Inflammatory macrophage (primary cell): ENCODE data around the gene IST1.
"Not testable (repeated sequence)": the region's sequence is repeated elsewhere in the genome, so short reads cannot be mapped to it uniquely, and the experiment has no call there.

Source experiments
- DNase-seq, 2 donors: peaks; one replicate each; pipeline ENCODE4 v3.0.0-alpha.2; 2020 to 2022
- total RNA-seq, 18 experiments: gene quantifications; one replicate each; lab custom pipeline; 2026; ENCODE audit warnings: mixed read lengths in 6 of 18, inconsistent platforms in 2 of 18; lab: John Stamatoyannopoulos, UW

IST1 gene
- total RNA-seq: 146 to 189 (median 159) reads per million in 18 experiments

DNA sequence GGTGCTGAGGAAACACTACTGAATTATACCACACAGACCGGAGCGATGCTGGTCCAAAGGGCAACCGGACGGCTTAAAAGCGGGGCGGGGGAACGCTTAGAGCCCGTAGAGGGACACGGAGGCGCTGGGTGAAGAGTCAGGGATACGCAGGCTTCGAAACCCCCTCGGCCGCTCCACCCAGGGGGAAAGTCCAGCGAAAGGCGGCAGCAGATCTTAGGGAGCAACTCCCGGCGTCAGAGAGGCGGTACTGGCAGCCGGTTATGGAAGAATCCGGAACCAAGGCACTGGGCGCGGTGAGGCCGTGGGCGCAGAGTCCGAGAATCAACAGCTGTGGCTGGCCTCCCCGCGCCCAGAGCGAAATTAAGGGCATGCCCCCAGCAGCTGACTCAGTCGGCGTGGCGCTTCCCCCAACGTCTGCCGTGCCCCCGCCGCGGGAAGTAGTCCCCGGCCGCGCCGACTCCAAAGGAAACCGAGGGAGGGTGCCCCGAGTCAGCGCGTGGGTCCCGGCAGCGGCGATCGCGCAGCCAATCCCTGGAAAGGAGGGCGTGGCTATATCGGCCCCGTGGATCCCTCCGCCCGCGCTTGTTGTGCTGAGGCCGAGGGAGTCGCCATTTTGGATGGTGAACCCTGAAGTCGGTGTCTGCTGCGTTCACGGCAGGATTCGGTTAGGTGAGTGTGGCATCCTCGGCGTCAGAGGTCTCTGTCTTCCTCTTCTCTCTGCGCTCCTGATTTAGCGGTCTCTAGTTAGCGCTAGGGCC, at the start of gene IST1:
Gene IST1 (plus strand): TSS at position 611 of the 758 bp plus-strand sequence. CDS start 20,110 bp downstream, outside the sequence.
- peak; percentile 99 to 100 for DNase-seq

DNA sequence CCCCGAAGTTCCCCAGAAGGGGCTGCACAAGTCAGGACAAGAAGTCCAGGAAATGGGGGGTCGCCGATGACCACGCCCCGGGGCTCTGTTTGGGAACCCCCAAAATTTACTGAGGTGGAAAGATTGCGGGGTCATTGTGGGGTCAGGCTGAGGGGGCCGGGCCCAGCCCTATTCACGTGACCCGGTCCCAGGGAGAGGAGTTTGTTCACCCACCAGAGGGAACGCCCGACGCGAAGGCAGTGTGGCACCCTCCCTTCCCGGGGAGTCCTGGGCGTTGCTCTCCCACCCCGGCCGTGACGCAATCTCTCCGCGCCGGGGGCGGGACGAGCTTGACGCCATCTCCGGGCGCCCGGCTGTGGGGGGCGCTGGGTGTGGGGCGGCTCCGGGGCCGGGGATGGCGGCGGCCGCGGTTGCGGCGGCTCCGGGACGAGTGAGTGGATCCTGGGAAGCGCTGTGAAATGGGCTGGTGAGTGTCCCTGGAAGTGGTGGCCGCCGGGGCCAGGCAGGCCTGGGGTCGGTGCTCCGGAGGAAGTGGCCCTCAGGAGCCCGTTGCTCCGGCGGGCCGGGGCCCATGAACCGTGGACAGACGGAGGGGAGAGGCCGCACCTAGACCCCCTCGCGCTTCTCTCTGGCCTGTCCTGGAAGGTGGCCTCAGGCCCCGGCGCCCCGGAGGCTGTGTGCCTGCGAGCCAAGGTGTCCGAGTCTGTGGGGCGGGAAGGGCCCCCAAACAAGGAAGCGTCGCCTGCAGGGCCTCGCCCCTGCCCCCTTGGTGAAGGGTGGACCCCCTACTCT, 49.5 kb upstream of the IST1 start, which contains the start of gene ATXN1L:
Gene ATXN1L (plus strand): TSS at position 338 of the 792 bp plus-strand sequence. CDS start 3,765 bp downstream, outside the sequence.
- DNase-seq: peak; percentile 95 to 96

DNA sequence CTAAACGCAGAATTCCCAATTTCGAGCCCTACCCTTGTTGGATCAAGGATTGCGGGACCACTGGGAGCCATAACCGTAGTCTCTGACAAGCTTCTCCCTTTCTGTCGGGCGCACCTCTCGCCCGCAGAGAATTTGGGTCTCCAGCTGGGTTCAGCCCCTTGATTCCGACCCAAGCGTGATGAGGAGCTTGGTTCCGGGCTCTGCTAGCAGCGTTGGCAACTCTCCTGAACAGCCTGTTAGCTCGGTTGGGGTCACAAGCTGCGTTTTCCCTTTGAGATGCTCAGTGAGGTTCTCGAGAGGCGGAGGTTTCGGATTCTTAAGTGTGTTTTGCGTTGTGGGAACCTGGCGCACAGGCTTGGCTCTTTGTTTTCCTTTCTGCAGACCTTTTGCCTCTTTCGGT, 48.9 kb upstream of the IST1 start:
- no peak for DNase-seq

DNA sequence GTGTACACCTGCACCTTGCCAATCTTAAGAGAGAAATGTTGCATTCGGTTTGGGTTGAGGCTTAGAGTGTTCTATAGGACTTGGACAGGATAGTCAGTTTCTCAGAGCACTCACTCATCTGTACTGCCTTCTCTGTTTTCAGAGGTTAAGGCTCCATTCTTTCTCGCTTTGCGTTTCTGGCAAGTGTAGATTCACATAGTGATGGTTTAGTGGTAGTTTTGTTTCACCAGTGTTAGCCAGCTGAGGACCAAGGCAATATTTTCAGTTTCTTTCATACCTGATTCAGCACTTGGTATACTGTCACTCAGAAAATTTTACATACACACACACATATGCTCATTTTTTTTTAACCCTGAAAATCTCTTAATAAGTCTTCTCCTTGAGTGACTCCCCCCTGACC, 48.2 kb upstream of the IST1 start:
- DNase-seq: no peak

DNA sequence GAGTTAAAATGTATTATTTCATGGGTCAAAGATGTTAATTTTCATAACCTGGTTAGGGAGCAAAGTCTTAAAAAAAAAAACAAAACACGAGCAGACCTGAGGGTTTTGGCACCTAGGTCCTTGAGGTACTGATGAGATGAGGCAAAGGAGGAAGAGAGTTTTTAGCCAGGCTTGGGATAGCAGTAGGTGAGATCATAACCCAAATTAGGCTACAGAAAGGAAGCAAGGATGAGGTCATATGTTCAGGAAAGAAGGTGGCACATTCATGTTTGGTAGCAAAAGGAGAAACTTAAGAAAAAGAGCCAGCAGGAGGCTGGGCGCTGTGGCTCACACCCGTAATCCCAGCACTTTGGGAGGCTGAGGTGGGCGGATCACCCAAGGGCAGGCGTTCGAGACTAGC, 46.7 kb upstream of the IST1 start:
- DNase-seq: no peak

DNA sequence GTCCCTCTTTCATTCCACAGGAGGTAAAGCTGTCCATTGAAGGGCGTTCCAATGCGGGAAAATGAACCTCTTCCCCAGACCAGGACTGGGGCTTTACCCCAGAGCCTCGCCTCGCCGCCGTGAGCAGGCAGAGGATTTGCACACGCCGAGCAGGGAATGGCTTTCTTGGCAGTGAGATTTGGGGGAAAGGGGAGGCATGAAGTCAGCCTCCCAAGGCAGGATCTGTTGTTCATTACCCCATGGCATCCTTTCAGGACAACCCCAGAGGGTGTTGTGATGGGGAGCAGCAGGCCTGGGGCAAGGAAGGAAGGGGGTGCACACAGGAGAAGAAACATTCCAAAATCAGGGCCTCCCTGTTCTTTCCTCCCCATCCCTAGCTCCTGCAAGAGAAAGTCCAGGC, 43.6 kb upstream of the IST1 start:
- no peak for DNase-seq

DNA sequence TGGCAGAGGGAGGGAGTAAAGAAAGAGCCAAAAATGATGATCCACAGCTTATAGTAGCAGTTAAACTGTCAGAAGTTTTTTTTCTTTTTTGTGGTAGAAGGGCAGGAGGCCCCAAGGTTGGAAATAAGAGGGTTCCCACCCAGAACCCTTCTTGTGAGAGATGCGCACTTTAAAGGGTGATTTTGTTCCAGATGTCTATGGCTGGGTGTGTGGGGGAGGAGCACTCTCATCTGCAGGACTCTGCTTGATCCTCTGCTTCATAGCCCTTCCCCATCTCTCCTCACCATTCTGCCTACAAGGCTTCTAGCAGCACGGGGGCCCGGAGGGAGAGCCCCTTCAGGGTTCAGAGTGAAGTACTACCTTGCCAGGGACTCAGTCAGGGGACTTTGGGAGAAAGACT, 43.2 kb upstream of the IST1 start:
- DNase-seq: no peak

DNA sequence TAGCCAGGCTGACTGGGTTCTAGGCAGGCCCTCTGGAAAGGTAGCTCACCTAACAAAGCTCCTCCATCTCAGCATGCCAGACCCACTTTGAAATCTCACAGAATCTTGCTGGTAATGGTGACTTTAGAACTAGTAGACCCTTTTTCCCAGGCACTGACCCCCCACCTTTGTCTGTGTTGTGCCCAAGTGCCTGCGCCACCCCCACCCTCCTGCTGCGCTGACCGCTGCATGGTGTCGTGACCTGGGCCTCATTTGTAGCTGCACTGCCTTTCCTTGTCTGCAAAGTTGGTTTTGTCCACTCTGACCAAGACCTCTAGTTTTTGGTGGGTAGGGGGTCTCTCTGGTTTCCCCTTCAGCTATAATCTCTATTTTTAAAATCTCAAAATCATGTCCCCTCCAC, 42.8 kb upstream of the IST1 start:
- DNase-seq: no peak

DNA sequence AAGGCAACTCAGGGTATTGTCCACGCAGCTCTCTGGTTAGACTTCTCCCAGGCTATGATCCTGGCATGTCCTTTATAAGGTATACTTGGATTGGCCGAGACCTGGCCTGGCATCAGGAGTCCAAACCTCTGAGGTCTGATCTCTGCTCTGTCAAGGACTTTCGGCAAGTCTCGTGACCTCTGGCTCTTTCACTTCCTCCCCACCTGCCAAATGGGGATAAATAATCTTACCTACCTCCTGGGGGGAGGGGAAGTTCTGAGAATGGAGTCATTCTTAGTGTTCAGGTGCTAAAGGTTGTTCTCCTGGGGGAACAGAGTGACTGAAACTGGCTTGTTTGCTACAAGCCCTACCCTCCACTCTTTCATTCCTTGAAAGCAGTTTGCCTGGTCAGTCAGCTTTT, 41.9 kb upstream of the IST1 start:
- DNase-seq: no peak

DNA sequence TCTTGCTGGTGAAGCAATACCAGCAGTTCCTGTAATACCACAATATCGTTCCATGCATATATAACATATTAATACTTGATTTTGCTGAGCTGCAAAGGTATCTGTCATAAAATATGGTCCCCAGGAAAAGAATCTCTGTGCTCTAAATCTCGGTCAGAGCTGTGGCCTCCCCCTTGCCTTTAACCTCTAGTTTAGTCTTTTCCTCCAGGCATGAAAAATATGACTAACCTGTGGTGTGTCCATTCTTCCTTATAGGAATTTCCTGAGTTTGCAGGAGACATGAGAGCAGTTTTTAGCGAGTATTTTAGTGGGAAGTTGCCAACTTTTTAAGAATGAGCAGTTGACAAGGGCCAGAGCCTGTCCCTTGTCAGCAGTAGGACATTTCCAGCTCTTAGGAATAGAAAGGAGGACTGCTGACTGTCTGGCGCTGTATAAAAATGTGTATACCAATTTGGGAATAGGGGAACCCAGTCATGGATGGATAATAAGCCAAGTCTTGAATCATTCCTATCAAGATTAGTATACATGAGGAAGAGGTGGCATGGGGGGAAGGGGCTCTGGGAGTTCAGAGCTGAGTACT, 40.9 kb upstream of the IST1 start:
- no peak for DNase-seq

DNA sequence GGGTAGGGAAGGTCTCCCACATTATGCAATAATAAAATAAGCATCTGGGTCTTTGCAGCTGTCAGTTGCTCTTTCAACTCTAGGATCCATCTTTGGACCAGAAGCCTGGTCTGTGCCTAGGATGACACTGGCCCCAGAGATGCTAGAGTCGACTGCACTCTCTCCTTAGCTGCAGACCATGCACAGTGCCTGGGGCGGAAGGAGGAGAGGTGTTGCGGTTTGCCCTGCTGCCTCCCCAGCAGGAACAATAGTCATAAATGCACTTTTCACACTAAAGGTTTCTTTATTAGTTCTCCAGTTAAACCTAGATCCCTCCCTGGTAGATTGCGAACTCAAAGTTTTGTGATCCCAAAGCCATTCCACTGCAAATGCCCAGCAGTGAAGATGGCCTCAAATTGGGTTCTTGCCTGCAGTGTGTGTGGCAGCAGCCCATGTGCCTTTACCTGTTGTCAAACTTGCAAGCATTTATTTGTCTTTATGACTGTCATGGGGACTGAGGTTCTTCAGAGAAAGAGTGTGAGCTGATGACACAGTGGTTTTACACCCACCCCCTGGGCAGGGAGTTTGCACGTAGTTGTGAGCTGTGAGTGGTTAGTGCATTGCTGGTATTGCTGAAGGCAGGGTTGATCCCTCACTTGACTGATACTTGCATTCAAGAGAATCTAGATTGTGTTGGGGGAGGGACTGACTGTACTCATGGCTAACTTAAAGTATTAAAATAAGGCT, 39.2 kb upstream of the IST1 start:
- DNase-seq: no peak

DNA sequence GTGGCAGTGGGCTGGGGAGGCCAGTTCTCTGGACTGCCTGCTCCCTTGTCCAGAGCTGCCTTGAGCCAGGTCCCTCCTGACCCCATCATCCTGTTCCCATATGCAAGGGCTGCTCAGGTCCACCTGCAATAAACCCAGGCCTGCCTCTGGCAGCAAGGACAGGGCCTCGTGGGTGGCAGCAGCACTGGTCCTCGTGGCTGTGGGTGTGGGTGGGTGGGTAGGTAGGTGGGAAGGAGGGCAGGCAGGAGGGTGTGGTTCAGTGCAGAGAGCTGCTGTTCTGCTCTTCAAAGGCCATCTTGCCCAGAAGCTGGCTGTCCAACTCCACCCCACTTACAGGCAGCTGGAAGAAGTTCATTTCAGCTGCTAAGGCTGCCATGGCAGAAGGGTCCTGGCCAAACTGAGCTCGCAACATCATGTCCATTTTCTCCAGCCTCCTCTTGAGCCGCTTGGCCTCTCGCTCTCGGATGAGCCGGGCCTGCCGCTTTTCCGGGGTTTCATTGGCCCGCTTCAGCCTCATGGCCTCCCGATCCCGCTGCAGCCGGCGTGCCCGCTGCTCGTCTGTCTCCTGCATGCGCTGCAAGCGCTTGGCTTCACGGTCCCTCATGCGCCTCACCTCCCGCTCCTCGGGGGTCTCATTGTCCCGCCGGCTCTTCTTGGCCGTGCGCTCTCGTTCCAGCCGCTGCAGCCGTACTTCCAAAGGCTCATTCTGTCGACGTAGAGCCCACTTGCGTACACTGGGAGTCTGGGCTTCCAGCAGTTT, 35.4 kb upstream of the IST1 start:
- no peak for DNase-seq

DNA sequence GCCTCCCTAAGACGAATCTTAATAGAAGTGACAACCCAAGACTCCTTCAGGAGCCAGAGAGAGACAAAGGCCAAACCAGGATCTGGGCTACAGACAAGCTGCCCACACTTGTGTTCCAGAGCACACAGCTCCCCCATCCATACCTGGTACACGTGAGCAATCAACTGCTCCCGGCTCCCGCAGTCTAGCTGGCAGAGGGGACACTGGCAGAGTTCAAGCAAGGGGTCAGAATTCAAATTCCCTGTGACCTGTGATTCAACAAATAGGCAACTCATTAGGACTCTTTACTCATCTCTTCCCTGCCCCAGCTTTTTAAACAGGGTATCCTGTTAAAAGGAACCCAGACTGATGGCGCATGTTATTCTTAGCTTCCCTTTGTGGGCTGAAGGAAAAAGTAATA, 31.3 kb upstream of the IST1 start:
- DNase-seq: no peak

DNA sequence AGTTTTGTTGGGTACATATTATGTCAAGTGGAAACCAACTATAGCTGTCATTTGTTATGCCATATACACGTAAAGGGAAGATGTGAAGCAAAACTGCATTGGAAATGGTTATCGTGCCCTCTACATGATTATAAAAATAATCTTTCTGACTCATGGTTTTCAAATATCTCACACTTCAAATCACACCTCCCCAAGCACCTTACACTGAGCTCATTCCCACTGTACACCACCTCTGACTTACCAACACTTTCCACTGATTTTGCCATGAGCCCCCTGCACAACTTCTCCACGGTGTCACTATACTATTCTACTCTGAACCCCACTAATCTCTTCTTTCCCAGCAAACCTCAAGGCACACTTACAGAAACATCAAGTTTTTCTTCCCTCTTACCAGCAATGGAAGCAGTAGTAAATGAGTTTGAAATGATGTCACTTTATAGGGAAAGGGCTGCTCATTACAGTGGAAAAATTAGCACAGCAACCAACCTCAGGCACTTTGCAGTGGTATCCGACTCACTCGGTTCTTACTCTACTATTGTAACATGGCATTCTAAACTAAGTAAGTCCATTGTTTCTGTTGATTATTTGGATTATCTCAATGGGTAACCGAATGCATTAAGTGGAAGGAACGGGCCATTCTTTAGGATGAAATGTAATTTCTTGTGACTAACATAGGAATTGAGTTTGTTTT, 30.0 kb upstream of the IST1 start:
- DNase-seq: no peak

DNA sequence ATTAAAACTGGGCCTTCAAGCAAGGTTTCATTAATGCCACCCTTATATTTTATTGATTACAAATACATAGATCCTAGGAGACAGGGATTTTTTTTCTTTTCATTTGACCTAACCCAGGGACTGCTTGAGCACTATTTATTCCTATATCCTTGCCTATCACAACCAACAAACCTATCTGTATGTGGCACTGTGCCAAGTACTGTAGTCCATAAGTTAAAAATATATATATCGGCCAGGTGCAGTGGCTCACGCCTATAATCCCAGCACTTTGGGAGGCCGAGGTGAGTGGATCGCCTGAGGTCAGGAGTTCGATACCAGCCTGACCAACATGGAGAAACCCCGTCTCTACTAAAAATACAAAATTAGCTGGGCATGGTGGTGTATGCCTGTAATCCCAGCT, 28.2 kb upstream of the IST1 start:
- DNase-seq: not testable (repeated sequence)

DNA sequence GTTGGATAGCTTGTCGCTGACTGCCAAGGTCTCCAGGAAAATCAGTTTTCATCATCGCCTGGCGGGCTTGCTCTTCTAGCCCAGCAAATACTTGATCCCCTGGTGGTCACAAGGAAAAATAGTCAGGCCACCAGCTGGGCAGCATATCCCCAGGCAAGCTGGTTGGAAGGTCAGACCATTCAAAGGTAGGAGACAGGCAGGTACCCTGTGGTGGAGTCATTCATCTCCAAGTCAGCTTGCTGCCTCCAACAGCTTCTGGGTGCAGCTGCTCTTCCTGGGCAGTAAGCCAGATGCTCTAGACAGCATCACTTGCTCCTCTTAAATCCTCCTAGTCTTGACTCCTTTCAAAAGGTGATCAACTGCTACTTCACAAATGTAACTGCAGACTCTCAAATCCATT, 27.4 kb upstream of the IST1 start:
- no peak for DNase-seq

DNA sequence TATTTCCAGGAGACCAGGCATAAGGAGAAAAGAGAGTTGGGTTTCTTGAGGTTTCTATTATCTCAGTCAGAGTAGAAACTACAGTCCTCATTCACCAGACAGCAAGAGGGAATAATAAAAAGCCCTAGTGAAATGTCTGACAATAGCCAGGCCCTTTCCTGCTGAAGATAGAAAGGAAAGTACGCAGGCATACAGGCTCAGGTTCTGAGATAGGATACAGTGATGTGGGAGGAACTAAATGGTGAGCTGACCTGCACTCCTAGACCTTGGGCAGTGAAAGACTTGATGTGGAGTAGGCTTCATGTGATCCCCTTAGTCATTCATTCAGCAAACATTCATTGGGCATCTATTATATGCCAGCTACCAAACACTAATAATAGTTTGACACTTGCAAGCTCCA, 26.2 kb upstream of the IST1 start:
- DNase-seq: no peak

DNA sequence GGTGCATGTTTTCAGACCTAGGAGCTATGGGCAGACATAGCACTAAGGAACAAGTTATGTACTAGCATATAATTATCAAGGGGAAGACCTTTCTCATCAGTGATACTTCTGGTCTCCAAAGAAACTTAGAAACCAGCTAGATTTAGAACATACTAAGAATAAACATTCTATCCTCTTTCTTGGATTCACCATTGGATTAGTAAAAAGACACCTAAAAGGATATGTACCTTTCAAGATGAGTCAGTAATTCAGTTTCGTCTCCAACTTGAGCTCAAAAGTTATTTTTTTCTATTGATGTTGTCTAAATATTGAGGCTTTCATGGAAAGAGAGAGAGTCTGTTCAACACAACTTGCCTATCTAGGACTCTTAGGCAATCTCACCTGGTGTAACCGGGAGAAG, 24.5 kb upstream of the IST1 start:
- DNase-seq: no peak

DNA sequence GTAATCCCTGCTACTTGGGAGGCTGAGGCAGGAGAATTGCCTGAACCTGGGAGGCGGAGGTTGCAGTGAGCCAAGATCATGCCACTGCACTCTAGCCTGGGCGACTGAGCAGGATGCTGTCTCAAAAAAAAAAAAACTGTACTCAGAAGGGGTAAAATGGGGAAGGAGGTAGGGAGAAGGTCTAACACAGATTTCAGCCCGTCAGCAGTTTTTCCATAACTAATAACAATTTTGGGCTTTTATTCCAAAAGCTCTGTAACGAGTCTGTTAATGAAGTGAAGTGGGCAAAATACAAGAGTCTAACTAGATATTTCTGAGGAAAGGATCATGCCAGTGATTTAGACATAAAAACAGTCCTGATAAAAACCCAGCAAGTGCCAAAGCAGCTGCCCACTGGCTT, 22.1 kb upstream of the IST1 start:
- DNase-seq: no peak

DNA sequence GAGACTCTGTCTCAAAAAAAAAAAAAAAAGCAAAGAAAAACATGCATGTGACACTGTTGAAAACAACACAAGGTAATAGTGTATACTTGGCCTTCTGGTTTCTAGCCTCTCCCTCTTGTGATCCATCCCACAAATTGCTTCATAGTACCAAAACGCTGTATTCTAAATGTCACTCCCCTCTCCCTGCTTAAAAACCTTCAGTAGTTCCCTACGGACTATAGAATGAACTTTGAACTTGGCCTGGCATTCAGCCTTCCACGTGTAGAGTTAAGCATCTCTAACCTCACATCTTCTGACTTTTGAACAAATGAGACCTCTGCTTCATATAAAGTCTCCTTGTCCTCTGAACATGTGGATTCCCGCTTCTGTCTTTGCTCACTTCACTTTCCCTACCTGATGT, 16.4 kb upstream of the IST1 start:
- no peak for DNase-seq

DNA sequence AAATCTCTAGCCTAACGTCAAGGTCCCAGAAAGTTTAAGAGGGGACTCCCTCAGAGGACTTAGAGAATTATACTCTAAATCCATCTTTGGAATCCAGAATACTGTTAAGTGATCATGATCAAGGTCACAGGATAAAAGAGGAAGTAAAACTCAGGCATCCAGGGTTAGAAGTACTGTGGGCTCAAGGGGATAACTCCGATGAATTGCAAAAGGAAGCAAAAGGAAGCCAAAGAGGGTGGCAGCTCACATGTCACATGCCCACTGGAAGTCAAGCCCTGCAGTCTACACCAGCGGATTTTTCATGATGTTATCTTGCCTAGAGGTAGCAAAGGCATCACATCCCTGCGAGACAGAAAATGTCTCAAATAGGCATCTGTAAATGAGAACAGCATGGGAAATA, 15.2 kb upstream of the IST1 start:
- DNase-seq: peak; percentile 74 to 78
